ENCODE measurements around the gene PLAAT2.
"Not testable (repeated sequence)": the region's sequence is repeated elsewhere in the genome, so short reads cannot be mapped to it uniquely, and the experiment has no call there.

Gene PLAAT2

GRCh38 chr11:63574856-63575602, 11.8 kb upstream of the PLAAT2 start:
- no peak for DNase-seq

GRCh38 chr11:63573881-63574855, 11.0 kb upstream of the PLAAT2 start:
- DNase-seq, result no peak

GRCh38 chr11:63572026-63572688, 9.0 kb upstream of the PLAAT2 start:
- no peak for DNase-seq

- no peak for DNase-seq
Observed at GRCh38 chr11:63569570-63569969, 6.4 kb upstream of the PLAAT2 start.

GRCh38 chr11:63567044-63567840, 4.1 kb upstream of the PLAAT2 start:
- peak; percentile 41 for DNase-seq

GRCh38 chr11:63564784-63565350, 1.7 kb upstream of the PLAAT2 start:
- no peak for DNase-seq

DNA sequence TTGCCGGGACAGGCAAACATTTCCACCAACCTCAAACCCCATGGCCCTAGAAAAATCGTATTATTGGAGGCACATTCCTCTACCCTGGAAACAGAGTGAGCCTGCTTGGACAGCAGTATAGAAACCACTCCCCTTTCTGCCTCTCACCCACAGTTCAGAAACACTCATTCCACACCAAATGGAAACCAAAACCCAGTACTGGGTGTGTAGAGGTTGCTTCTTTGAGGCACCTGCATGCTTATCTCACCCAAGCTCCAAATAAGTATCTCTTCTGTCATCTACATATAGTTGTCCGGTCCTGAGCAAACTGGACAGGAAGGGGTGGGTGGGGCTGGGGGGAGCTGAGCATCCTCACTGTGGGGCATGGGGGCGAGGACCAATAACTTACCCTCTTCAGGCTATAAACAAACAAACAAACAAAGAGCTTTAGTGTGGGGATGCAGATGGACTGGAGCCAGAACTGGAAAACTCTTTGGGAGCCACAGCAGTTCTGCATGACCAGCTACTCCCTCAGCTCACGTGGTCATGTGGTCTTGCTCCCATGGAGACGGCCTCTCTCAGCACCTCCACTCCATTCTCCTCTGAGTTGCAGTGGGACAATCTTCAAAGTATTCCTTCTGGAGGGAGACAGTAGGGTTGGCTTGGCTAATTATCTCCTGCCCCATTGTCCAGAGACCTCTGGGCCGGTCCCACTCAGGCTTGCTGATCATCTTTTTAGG, 1.0 kb upstream of the PLAAT2 start:
- DNase-seq, result no peak

GRCh38 chr11:63560506-63561180, 2.5 kb downstream of the PLAAT2 start:
- DNase-seq, result no peak

DNA sequence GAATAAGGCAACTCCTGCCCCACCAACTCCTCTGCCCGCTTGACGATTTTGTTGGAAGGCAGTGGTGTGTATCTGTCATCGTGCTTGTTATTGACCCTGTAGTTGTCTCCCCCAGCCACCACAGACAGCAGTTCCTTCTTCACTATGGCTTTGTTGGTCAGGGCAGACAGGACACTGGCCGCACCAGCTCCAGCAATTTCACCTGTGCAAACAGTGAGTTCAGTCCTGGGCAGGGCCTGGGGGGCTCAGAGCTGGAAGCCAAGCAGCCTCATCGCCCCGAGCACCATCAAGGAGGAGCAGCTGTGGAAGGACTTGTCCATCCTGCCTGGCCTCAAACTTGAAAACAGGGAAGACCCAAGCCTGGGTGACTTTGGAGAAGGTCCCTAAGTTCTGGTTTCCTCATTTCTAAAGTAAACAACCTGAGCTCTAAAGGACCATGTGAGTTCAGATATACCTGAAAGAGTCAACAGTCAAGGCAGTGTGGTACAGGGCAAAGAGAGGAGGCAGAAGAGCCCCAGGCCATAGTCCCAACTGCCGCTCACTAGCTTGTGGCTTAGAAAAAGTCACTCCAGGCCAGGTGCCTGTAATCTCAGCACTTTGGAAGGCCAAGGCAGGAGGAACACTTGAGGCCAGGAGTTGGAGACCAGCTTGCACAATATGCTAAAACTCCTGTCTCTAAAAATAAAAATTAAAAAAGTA, 4.6 kb downstream of the PLAAT2 start:
- no peak for DNase-seq

DNA sequence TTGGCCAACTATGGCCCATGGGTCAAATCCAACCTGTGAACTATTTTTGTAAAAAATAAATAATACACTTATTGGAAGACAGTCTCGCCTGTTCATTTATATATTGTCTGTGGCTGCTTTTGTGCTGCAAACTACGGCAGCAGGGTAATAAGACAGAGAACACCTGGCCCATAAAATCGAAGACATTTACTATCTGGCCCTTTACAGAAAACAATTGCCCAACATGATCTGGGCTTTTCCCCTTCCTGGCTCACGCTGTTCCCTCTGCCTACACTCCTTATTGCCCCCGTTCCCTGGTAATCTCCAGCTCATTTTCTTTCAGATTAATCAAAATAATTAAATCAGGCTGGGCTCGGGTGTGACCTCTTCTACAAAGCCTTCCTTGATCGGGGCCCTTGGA, 5.6 kb downstream of the PLAAT2 start:
- DNase-seq, result no peak

DNA sequence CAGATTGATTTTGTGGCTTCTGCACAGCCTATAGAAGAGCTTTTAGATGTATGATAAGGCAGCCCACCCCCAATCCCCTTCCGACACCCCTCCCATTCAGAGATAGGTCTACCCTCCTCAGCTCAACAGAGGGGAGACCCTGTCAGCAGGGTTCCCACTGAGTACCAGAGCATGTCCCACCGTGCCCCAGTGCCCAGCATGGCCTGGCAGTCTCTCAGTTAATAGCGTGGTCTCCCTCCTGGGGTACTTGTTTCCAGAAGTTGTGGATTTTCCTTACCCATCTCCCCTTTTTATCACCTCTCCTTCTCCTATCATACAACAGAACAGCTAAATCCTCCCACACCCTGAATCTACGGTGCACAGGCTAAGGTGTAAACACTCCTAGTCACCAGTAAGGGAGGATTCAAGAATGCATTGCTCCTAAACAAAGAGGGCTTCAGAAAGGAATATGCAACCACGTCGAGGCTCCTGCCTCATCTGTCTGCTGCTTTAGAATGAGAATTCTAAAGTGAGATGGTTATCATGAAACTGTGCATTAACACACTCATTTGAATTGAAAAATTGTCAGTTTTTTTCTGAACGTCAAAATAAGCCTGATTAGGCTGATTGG, 6.7 kb downstream of the PLAAT2 start:
- no peak for DNase-seq

- no peak for DNase-seq
Observed at GRCh38 chr11:63554877-63555223, 8.3 kb downstream of the PLAAT2 start.

GRCh38 chr11:63553759-63554158, 9.4 kb downstream of the PLAAT2 start:
- no peak for DNase-seq

- DNase-seq, result no peak
Observed at GRCh38 chr11:63552921-63553320, 10.3 kb downstream of the PLAAT2 start.

DNA sequence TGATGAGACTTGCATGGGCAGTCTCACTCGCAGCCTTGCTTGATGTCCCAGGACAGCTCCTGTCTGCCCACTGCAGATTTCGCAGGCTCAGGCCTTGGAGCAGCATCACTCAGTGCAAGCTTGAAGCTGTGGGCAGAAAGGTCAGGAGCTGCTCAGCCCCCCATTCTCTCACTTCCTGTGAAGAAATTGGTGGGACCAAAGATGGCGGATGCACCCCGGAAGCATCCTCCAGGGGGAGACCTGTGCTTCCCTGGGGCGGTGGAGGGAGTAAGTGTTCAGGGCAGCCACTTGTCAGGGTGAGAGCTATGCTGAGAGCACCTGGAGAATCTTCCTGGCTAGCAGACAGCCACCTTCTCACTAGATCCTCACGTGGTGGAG, 11.3 kb downstream of the PLAAT2 start:
- no peak for DNase-seq

DNA sequence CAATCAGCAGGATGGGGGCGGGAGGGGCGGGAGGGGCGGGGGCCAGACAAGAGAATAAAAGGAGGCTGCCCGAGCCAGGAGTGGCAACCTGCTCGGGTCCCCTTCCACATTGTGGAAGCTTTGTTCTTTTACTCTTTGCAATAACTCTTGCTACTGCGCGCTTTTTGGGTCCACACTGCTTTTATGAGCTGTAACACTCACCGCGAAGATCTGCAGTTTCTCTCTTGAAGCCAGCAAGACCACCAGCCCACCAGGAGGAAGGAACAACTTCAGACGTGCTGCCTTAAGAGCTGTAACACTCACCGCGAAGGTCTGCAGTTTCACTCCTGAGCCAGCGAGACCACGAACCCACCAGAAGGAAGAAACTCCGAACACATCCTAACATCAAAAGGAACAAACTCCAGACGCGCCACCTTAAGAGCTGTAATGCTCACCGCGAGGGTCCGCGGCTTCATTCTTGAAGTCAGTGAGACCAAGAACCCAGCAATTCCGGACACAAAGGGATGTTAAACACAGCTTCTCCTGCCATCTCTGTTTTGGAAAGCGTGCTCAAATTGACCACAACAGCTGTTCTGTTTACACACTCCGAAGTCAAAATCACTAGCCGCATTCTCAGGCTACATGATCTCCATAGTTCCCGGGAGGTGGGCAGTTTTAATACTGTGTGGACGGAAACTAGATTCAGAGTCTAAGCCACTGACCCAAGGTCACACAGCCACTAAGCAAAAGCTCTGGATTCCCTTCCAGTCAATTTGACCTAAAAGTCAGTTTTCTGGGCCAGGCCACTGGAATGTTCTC, 11.9 kb downstream of the PLAAT2 start:
- no peak for DNase-seq

GRCh38 chr11:63550156-63550700, 13.0 kb downstream of the PLAAT2 start:
- DNase-seq, result not testable (repeated sequence)

DNA sequence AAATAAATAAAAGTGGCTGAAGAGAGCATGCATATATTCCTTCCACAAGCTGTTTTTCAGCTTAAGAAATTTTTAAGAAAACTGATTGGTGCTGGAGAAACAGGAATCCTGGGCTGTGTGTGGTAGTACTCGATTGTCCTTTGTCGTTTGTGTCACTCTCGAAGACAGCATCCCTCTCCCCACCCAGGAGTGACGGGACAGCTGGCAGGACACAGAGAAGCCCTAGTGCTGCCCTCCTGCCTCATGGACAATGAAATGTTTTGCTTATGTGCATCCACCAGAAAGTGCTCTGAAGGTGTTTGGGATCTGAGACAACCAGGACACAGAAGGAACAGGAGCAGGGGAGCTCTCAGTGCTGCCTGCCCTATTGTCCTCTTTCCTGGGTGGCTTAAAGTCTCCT, 13.8 kb downstream of the PLAAT2 start:
- no peak for DNase-seq

DNA sequence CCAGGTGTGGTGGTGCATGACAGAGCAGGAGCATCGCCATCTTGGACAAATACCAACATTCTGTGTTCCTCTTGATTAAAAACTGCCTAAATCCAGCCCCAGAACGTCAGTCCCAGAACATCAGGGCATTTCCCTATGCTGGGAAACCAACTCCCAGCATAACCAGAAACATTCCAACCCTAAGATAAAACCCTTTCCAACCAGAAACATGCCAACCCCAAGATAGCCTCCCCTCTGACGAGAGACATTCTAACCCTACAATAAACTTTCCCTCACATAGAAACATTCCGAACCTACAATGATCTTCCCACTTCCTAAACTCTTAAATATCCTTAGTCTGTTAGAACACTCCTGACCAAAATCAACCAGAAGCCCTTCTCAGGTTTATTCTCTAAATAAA, 15.0 kb downstream of the PLAAT2 start:
- no peak for DNase-seq
